CMK (cell line): Measurements from ENCODE around the gene EPB41L5.
A peak's percentile ranks its signal among the peaks of the same experiment; 100 is the strongest.
"Not testable (repeated sequence)": the region's sequence is repeated elsewhere in the genome, so short reads cannot be mapped to it uniquely, and the experiment has no call there.

Experiments
- DNase-seq: peaks from one replicate; pipeline ENCODE4 v3.0.0-alpha.2; 2010; ENCODE audit warnings: low read depth

The EPB41L5 gene

DNA sequence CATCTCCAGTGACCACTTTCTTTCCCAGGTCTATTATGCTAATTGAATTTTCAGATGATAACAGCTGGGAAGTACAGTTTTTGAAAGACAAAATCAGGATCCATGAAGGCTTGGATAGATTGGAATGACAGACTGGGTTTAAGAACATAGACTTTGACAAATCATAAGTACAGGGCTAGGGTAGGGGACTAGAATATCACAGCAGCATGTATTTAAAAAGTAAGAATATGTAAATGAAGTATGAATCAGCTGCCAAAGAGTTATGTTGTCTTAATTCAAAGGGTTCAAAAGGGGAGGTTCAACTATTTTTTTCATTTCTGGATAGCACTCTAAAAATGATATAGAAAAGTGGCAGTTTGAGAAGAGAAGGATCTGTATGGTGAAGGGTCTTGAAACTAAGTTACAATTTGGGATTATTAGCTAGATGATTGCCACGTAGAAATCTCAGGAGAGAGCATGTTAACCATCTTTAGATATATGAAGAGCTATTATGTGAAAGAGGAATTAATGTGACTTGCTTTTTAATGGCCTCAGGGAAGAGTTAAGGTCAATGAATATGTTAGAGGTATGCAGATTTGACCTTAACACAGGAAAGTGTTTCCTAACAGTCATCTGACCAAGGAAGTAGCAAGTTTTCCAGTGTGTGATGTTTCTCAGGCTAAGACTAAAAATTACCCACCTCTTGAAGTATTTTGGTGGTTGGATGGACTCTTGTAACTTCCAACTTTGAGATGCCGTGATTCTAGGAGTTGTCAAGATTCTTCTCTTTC lies 128.6 kb downstream of the EPB41L5 start:
- no peak for DNase-seq

DNA sequence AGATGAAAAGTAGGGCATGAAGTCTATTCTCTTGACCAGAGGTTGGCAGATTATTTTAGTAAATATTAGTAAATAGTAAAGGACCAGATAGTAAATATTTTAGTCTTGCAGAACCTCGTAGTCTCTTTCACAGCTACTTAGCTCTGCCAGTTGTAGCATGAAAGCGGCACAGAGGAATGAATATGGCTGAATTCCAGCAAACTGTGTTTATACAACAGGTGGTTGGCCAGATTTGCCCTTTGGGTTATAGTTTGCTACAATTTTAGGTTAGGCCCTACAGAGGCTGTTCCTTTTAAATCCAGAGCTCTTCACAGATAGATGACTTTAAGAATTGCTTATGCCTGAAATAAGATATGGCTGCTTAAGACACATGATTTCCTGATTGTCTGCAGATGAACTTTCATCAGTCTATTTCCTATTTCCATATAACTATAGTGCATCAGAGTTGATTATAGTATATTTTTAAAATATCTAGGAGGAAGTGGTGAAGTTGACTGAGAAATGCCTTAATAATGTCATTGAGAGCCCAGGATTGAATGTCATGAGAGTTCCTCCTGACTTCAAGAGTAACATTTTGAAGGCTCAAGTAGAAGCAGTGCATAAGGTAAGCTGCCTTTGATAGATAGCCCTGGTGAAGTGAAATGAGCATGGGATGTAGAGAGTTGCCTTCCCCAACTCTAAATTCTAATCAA lies 129.8 kb downstream of the EPB41L5 start:
- DNase-seq: no peak

DNA sequence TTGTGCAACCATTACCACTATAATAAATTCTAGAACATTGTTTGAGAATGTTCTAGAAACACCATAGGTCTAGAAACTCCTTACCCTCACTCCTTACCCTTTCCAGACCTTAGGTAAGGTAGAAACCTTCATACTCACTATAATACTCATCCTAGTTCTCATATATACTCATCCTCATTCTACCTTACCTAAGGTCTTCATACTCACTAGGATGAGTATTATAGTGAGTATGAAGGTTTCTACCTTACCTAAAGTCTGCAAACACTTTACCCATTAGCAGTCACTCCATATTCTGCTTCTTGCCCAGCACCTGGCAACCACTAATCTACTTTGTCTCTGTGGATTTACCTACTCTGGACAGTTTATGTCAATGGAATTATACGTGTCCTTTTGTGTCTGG lies 135.4 kb downstream of the EPB41L5 start:
- no peak for DNase-seq

DNA sequence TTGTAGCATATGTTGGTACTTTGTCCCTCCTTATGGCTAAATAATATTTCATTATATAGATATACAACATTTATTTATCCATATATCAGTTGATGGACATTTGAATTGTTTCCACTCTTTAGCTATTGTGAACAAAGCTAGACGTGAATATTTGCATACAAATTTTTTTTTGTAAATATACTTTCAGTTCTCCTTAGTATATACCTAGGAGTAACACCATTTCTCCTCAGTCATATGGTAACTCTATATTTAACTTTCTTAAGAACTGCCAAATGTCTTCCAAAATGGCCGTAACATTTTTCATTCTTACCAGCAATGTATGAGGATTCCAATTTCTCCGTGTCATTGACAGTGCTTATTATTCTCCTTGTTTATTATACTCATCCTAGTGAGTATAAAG lies 135.8 kb downstream of the EPB41L5 start:
- no peak for DNase-seq

DNA sequence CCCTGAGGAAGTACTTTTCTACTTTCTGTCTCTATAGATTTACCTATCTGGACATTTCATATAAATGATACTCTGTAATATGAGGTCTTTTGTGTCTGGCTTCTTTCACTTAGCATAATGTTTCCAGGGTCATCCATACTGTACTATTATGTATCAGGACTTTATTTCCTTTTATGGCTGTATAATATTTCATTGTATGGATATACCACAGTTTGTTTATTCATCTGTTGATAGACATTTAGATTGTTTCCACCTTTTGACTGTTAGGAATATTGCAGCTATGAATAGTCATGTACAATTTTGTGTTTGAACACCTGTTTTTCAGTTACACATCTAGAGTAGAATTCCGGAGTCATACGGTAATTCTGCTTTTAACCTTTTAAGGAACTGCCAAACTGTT lies 136.5 kb downstream of the EPB41L5 start:
- no peak for DNase-seq

DNA sequence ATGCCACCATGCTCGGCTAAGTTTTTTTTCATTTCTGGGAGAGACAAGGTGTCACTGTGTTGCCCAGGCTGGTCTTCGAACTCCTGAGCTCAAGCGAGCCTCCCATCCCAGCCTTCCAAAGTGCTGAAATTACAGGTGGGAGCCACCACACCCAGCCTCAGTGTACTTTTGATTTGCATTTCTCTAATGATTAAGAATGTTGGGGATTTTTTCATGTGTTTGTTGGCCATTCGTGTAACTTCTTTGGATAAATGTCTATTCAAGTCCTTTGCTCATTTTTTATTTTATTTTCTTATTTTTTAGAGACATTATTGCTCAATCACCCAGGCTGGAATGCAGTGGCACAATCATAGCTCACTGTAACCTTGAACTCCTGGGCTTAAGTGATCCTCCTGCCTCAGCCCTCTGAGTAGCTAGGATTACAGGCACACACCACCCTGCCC lies 137.2 kb downstream of the EPB41L5 start:
- DNase-seq: no peak

DNA sequence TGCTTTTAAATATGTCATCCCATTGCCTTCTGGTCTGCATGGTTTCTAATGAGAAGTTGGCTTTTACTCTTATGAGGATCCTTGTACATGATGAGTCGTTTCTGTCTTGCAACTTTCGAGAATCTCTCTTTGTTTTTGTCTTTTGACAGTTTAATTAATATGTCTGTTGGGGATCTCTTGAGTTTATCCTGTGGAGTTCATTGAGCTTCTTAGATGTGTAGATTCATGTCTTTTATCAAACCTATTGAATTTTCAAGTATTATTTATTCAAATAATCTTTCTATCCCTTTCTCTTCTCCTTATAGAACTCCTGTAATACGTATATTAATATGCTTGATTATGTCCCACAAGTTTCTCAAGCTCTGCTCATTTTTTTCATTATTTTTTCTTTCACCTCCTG lies 142.4 kb downstream of the EPB41L5 start:
- no peak for DNase-seq

DNA sequence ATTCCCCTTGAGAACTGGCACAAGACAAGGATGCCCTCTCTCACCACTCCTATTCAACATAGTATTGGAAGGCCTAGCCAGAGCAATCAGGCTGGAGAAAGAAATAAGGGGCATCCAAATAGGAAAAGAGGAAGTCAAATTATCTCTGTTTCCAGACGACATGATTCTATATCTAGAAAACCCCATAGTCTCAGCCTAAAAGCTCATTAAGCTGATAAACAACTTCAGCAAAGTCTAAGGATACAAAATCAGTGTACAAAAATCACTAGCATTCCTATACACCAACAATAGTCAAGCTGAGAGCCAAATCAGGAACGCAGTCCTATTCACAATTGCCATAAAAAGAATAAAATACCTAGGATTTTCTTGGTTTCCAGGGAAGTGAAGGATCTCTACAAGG lies 145.8 kb downstream of the EPB41L5 start:
- not testable (repeated sequence) for DNase-seq

DNA sequence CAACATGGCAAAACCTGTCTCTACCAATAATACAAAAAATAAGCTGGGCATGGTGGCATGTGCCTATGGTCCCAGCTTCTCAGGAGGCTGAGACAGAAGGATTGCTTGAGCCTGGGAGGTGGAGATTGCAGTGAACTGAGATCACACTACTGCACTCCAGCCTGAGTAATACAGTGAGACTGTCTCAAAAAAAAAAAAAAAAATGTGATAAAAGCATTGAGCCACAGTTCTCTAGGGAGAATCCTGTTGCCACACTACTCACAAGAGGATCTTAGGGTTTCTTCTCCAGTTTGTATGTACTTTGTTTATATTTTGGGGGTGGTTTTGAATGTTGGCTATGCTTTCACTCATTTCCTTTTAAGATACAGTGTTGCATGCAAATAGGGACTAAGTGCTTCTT lies 148.3 kb downstream of the EPB41L5 start:
- no peak for DNase-seq

DNA sequence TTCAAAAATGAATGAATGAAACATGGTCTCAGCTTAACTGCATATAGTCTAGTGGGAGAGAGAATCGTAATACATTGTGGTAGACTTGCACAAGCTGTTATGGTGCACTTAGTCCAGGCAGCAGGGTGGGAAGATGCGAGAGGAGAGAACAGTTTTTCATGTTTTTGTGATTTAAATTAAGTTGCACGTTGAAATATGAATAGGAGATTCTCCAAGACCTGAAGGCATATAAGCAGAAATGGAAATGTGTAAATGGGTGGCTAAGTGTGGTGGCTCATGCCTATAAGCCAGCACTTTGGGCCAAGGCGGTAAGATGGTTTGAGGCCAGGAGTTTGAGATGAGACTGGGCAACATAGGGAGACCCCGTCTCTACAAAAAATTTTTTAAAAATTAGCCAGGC lies 149.8 kb downstream of the EPB41L5 start:
- no peak for DNase-seq

DNA sequence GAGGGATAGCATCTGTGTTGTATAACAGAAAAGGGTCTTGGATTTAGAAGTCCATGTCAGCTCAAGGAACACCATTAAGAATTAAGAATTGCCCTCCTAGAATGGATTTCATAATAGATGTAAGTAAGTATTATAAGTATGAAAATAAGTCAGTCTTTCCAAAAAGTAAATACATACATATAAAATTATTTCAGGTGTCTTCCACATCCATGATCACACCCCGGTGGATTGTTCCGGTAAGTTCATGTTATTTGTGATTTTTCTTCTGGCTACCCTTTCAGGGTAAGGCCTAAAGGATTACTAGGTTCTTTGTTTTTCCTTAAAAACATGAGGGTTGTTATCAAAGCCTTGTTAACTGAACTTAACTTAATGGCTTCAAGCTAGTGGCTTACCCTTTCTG lies 154.4 kb downstream of the EPB41L5 start:
- no peak for DNase-seq

DNA sequence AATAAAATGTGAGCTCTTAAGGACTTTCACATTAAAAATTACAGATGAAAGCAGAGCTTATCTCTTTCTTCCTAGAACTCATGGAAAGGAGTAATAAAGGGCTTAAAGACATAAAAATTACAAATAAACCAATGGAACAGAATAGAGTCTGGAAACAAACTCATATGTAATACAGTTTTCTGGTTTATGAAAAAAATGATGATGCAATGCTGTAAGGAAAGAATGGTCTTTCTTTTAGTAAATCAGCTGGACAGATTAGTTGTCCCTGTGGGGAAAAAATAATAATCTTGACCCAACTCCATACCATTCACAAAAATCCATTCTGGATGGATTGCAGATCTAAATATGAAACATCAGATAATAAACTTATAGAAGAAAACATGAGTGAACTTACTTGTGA lies 156.1 kb downstream of the EPB41L5 start:
- DNase-seq: no peak

DNA sequence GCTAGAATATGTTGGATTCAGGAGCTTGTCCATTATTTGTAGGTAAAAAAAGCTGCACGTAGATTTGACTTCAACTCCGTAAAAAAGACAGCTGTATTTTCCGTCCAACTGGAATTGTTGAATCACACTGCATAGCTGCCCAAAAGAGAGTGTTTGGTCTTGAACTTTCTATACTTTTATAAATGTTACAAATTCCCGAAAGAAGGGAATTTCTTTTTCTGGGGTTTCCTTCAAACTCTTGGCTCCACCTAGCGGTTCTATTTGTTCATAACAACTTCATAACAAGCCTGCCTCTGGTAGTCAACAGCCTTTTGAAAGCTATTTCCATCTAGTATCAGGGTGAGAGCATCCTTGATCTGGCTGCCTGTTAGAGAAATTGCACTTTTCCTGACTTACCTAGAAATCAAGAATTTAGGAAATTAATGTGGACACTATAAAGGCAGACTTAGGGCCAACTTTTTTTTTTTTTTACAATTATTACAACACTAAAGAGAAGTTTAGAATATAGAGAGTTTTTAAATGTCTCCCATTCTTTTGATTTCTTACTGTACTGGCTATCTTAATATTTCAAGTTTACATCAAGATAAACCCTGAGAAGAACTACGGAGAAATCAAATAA lies 162.2 kb downstream of the EPB41L5 start:
- peak; percentile 5 for DNase-seq

DNA sequence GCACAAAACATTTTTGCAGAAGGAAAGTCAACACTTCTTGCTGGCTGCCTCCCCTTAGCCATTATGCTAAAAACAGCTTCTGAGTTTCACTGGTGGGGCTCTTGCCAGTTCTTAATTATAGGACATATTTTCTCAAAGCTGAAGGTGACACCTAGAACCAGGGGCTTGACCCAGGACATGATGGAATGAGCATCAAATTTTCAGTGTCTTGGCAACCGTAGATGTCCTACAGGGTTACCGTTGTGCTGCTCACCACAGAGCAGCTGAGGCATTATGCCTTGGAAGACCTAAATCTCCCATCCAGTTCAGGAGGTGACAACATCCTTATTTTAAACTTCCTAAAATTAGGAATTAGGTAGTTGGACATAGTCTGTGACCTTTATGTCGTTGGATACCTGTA lies 163.6 kb downstream of the EPB41L5 start:
- DNase-seq: no peak

DNA sequence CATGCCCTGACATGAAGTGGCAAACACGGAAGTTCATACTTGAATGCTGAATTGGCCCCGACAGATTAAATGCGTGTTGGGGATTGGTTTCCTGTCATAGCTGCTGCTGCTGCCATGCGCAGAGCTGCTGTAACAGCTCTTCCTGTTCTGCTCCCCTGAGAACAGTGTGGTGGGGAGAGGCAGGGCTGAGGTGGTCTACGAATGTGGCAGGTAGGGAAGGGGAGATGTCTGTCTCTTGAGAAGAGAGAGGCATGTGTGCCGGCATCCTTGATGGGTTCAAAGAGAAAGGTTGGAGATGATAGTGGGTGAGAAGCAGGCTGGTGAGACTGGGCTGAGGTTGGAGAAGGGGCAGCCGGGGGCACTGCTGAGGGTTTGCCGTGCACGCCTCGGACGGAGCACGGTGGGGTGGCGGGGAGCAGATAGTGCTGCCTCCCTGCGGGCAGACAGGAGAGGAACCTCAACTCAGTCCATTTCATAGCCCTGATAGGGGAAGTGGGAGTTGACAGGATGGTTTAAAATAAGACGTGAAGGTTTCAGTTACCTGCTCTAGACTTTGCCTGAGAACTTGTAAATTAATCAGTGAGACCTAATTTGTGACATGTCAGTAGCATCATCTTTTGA lies 164.2 kb downstream of the EPB41L5 start:
- peak; percentile 9 for DNase-seq

DNA sequence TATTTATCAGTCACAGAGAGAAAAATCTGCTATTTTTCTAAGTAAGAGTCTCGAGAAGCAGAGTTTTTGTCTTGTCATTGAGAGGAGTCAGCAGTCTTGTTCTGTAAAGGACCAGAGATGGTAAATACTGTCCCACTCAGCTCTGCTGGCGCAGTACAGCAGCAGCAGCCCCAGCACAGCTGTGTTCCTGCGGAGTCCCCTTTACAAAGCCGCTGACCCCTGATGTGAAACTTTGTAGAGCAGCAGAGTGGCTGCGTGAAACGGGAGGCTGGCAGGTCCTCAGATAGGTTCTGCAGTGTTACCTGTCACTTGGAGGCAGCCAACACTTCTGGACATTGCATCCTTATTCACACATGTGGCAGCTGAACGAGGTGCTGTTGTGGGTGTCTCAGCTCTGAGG lies 165.1 kb downstream of the EPB41L5 start:
- DNase-seq: no peak

DNA sequence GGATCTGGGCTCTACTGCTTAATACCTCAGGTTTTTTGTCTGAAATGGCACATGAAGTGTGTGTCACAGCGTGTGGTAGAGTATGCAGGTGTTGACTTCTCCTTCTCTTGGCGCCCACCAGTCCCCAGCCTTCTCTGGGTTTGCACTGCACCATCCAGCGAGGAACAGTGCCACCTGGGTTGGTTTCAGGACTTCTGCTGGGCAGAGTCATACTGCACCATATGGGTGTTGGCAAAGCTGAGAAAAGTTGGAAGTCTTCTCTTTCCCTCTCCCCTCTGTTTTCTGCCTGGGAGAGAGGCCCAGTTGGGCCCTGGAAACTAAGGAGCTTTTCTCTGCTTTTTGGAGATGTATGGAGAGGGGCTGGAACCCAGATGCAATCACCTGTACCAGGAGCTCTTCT lies 166.5 kb downstream of the EPB41L5 start:
- no peak for DNase-seq

DNA sequence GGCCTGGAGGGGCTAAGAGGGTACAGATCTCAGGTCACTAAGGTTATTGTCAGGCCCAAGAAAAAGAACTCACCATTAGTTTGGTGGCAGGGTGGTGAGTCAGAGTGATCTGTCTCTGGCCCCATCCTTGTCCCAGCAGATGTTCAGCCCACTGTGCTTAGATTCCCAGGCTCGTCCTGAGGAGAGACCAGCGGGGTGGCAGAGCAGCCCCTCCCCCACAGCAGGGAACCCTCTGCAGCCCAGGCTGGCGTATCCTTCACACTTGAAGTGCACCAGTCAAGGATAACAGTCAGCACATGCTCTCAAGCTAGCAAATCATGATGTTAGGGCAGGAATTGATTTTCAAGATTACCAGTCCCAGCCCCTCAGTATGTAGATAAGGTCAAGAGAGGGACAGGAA lies 167.2 kb downstream of the EPB41L5 start:
- DNase-seq: no peak

DNA sequence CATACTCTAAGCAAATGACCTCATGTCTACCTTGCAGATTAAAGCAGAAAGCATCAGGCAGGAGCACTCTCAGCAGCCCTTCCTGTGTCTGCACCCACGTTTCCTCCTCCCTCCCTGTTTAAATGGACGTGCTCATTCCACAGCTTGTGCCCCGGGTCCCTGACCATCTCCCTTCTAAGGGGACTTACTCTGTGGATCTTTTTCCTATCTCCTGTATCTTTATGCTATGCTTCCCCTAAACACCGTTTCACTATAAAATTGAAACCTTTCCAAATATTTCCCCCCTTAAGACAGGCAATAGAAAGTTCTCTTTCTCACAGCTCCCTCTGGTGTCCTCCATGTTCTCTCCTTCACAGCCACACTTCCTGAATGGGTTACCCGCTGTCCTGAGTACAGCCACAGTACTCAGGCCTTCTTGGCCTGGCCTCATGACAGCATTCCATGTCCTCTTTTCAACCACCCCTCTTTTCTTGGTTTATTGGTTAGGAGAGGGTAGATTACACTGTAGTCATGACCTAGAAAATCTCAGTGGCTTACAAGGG lies 169.2 kb downstream of the EPB41L5 start:
- DNase-seq: no peak

DNA sequence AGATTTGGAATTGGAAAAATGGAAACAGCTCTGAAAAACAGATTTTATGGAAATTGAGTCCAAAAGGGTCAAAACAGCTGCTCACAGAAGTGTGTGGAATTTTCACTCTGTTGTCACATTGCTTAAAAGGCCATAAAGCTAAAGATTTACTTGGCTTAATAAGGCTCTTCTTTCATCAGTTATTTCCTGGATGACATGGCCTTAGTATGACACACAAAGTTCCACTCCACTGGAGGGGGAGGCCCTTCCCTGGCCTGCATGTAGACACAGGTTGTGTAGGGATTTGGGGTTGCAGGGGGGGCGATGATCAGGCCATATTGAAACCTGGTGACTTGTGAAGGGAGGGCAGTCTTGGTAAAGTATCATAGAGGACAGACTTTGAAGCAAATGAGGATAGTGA lies 176.3 kb downstream of the EPB41L5 start:
- DNase-seq: no peak

DNA sequence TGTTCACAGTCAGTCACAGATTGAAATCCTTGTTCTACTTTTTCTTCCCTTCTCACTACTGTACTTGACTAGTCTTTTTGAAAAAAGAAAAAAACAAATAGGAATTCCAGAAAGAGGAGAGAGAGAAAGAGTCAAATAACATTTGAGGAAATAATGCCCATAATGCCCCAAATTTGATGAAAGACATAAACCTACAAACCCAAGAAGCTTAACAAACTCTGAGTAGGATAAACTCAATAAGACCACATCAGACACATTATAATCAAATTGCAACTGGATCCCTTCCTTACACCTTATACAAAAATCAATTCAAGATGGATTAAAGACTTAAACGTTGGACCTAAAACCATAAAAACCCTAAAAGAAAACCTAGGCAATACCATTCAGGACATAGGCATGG lies 179.4 kb downstream of the EPB41L5 start:
- no peak for DNase-seq

DNA sequence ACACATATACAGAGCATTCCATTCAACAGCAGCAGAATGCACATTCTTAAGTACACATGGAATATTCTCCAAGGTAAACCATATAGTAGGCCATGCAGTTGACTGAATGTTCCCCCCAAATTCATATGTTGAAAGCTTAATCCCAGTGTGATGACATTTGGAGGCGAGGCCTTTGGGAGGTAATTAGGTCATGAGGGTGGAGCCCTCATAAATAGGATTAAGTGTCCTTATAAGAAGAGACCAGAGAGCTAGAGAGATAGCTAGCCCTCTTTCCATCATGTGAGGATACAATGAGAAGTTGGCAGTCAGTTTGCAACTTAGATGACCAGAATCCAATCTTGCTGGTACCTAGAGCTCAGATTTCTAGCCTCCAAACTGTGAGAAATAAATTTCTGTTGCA lies 182.7 kb downstream of the EPB41L5 start:
- no peak for DNase-seq
